Mesothelial cell of epicardium (in vitro differentiated cells): ENCODE measurements around the gene ITPKA. TPM values are rescaled to one million over a fixed set of nuclear protein-coding genes. Genes with fewer than 3 reads are reported as not detected.
A peak's percentile ranks its signal among the peaks of the same experiment; 100 is the strongest.

ENCODE experiments used
- DNase-seq, 2 experiments: peaks; one replicate each; pipeline ENCODE4 v3.0.0; 2021; ENCODE audit warnings: low spot score in 2 of 2; ENCODE audit not compliant: unreplicated experiment in 2 of 2
- H3K27ac Mint-ChIP-seq: 2 replicates; pipeline ENCODE4 v1.8.0; 2021; ENCODE audit warnings: mixed read lengths
- H3K27me3 Mint-ChIP-seq: 2 replicates; pipeline ENCODE4 v1.8.0; 2021; ENCODE audit warnings: low read depth, mixed read lengths
- H3K36me3 Mint-ChIP-seq: 2 replicates; pipeline ENCODE4 v1.8.0; 2021; ENCODE audit warnings: mixed read lengths
- H3K4me1 Mint-ChIP-seq: 2 replicates; pipeline ENCODE4 v1.8.0; 2021; ENCODE audit warnings: mixed read lengths
- H3K4me3 Mint-ChIP-seq: 2 replicates; pipeline ENCODE4 v1.8.0; 2021; ENCODE audit warnings: mild to moderate bottlenecking, moderate library complexity, mixed read lengths
- H3K9me3 Mint-ChIP-seq: 2 replicates; pipeline ENCODE4 v1.8.0; 2021; ENCODE audit warnings: mixed read lengths
- CTCF ChIP-seq: fragments of 200-600 bp; sonication (generic); IDR thresholded peaks from one replicate; pipeline ENCODE4 v1.5.0; 2021; ENCODE audit warnings: antibody characterized with exemption; ENCODE audit not compliant: unreplicated experiment
- total RNA-seq: library from RNA; stranded (reverse); gene quantifications from 3 replicates; pipeline ENCODE4 v1.2.1, GENCODE V29; 2021

ITPKA gene
- total RNA-seq, 1 donor from 2014 or later, result 0.80 TPM

GRCh38 chr15:41530363-41530956, 36.8 kb downstream of the ITPKA start:
- no peak overlapping the region for H3K27ac Mint-ChIP-seq
- H3K4me1 Mint-ChIP-seq, result no peaks in the 10 kb centered on the region
- no peaks in the 10 kb centered on the region for H3K9me3 Mint-ChIP-seq
- no peak overlapping the region for H3K4me3 Mint-ChIP-seq
- no peak for DNase-seq
- no peak for TF ChIP-seq CTCF
- no peaks in the 10 kb centered on the region for H3K27me3 Mint-ChIP-seq
- H3K36me3 Mint-ChIP-seq, result peaks cover 39% of the 10 kb centered on the region

- DNase-seq, result no peak
- H3K4me3 Mint-ChIP-seq, result no peak overlapping the region
- H3K4me1 Mint-ChIP-seq, result no peaks in the 10 kb centered on the region
- H3K27me3 Mint-ChIP-seq, result no peaks in the 10 kb centered on the region
- H3K36me3 Mint-ChIP-seq, result peaks cover 26% of the 10 kb centered on the region
- no peak for TF ChIP-seq CTCF
- no peak overlapping the region for H3K27ac Mint-ChIP-seq
- no peaks in the 10 kb centered on the region for H3K9me3 Mint-ChIP-seq
These were observed 41.9 kb downstream of the ITPKA start for GRCh38 chr15:41535544-41535943.

- peaks cover 23% of the 10 kb centered on the region for H3K36me3 Mint-ChIP-seq
- no peaks in the 10 kb centered on the region for H3K9me3 Mint-ChIP-seq
- H3K4me3 Mint-ChIP-seq, result no peak overlapping the region
- H3K27ac Mint-ChIP-seq, result no peak overlapping the region
- no peaks in the 10 kb centered on the region for H3K4me1 Mint-ChIP-seq
- H3K27me3 Mint-ChIP-seq, result no peaks in the 10 kb centered on the region
- no peak for TF ChIP-seq CTCF
- no peak for DNase-seq
These were observed 43.2 kb downstream of the ITPKA start for GRCh38 chr15:41536866-41537265.

- H3K9me3 Mint-ChIP-seq, result no peaks in the 10 kb centered on the region
These were observed 49.8 kb downstream of the ITPKA start for GRCh38 chr15:41543521-41543870.

GRCh38 chr15:41544650-41545015, 51.0 kb downstream of the ITPKA start:
- no peak for TF ChIP-seq CTCF

More at GRCh38 chr15:41543521-41543870, 49.8 kb downstream of the ITPKA start:
- Mint-ChIP-seq H3K27ac (peak overlapping the region; percentile 99), H3K36me3 (peaks cover 1% of the 10 kb centered on the region), H3K4me3 (peak overlapping the region; percentile 99), H3K4me1 (peaks cover 3% of the 10 kb centered on the region), H3K27me3 (no peaks in the 10 kb centered on the region)
- TF ChIP-seq CTCF, result no peak
- no peak for DNase-seq

GRCh38 chr15:41545218-41545617, 51.5 kb downstream of the ITPKA start:
- no peak for DNase-seq
- peaks cover 1% of the 10 kb centered on the region for H3K36me3 Mint-ChIP-seq
- H3K27ac Mint-ChIP-seq, result no peak overlapping the region
- H3K27me3 Mint-ChIP-seq, result no peaks in the 10 kb centered on the region
- peak overlapping the region; percentile 99 for H3K4me3 Mint-ChIP-seq
- H3K9me3 Mint-ChIP-seq, result no peaks in the 10 kb centered on the region
- peaks cover 3% of the 10 kb centered on the region for H3K4me1 Mint-ChIP-seq
- no peak for TF ChIP-seq CTCF

More at GRCh38 chr15:41544650-41545015, 51.0 kb downstream of the ITPKA start:
- DNase-seq, result no peak
- Mint-ChIP-seq H3K9me3 (no peaks in the 10 kb centered on the region), H3K27me3 (no peaks in the 10 kb centered on the region), H3K4me1 (peaks cover 3% of the 10 kb centered on the region), H3K36me3 (peaks cover 1% of the 10 kb centered on the region), H3K27ac (no peak overlapping the region), H3K4me3 (peak overlapping the region; percentile 99)
